A673 (cell line): ENCODE measurements around the gene ASPRV1. TPM values are rescaled to one million over a fixed set of nuclear protein-coding genes. Genes with fewer than 3 reads are reported as not detected.

Experiments
- BruUV-seq: library from RNA; stranded (reverse); fragments of 400-500 nt; replicated peaks from 2 replicates; lab custom pipeline; 2021; lab: Mats Ljungman, UMichigan
- CTCF ChIA-PET: fragments of 300-600 bp; sonication (Branson Sonifier 250); formaldehyde crosslinking; loops from one replicate; lab custom pipeline; 2022; ENCODE audit warnings: antibody characterized with exemption; lab: Charles Lee
- POLR2A ChIA-PET: fragments of 300-600 bp; sonication (Branson Sonifier 250); formaldehyde crosslinking; loops from one replicate; lab custom pipeline; 2022; ENCODE audit warnings: antibody characterized with exemption; ENCODE audit not compliant: low non-redundant PET; lab: Charles Lee
- DNase-seq: peaks from one replicate; pipeline ENCODE4 v3.0.0-alpha.2; 2015; ENCODE audit warnings: low spot score
- H3K27ac ChIP-seq: fragments of 200-600 bp; sonication (generic); 2 replicates; pipeline ENCODE4 v1.5.1; 2016; ENCODE audit warnings: mixed run types, low read depth, mild to moderate bottlenecking, mixed read lengths, antibody characterized with exemption, low read length; ENCODE audit not compliant: poor library complexity, severe bottlenecking
- H3K27me3 ChIP-seq: fragments of 200-600 bp; sonication (generic); replicated peaks from 2 replicates; pipeline ENCODE4 v1.6.1; 2017; ENCODE audit warnings: mixed run types, low read depth, mild to moderate bottlenecking, mixed read lengths, antibody characterized with exemption, low read length; ENCODE audit not compliant: insufficient read depth, poor library complexity
- H3K36me3 ChIP-seq: fragments of 200-600 bp; sonication (generic); 2 replicates; pipeline ENCODE4 v1.6.1; 2016; ENCODE audit warnings: mixed run types, mild to moderate bottlenecking, mixed read lengths, antibody characterized with exemption, low read length; ENCODE audit not compliant: insufficient read depth, poor library complexity, severe bottlenecking
- H3K4me1 ChIP-seq: fragments of 200-600 bp; sonication (generic); 2 replicates; pipeline ENCODE4 v1.6.1; 2017; ENCODE audit warnings: mixed run types, mild to moderate bottlenecking, mixed read lengths, antibody characterized with exemption, low read length; ENCODE audit not compliant: insufficient read depth, poor library complexity, severe bottlenecking
- H3K4me3 ChIP-seq: fragments of 200-600 bp; sonication (generic); 2 replicates; pipeline ENCODE4 v1.5.1; 2016; ENCODE audit warnings: low read depth, mixed run types, mild to moderate bottlenecking, mixed read lengths, low read length; ENCODE audit not compliant: poor library complexity, severe bottlenecking
- H3K9me3 ChIP-seq: fragments of 200-600 bp; sonication (generic); 2 replicates; pipeline ENCODE4 v1.6.1; 2016; ENCODE audit warnings: mixed run types, low read depth, mild to moderate bottlenecking, mixed read lengths, antibody characterized with exemption, low read length; ENCODE audit not compliant: poor library complexity, severe bottlenecking
- CTCF ChIP-seq: fragments of 300-800, 200-600 bp; sonication (generic); conservative IDR thresholded peaks from 2 replicates; pipeline ENCODE4 v1.5.1; 2017; ENCODE audit warnings: low read depth, mild to moderate bottlenecking, antibody characterized with exemption, low read length, moderate library complexity, mixed read lengths
- EZH2 ChIP-seq: fragments of 200-600 bp; sonication (generic); IDR thresholded peaks from 2 replicates; pipeline ENCODE4 v1.6.1; 2017; ENCODE audit warnings: borderline replicate concordance, low read depth, mild to moderate bottlenecking, mixed read lengths, antibody characterized with exemption, low read length; ENCODE audit not compliant: poor library complexity, severe bottlenecking
- intact Hi-C: fragments of 100-400 bp; cut with micrococcal nuclease; formaldehyde crosslinking; loops from one replicate; pipeline ENCODE4 v1.10.0; 2022; ENCODE audit not compliant: unreplicated experiment
- total RNA-seq: library from RNA; stranded (reverse); gene quantifications from 2 replicates; pipeline ENCODE4 v1.2.3, GENCODE V29; 2021

The ASPRV1 gene
- total RNA-seq, 1 experiment from 2014 or later: 0.73 TPM

GRCh38 chr2:69969126-69969983 is 7.9 kb upstream of the ASPRV1 start:
- H3K36me3 ChIP-seq: no peaks in the 10 kb centered on the region
- CTCF ChIA-PET: no interaction called here
- no peak overlapping the region for H3K4me3 ChIP-seq
- TF ChIP-seq CTCF: no peak
- no peak for TF ChIP-seq EZH2
- H3K4me1 ChIP-seq: no peaks in the 10 kb centered on the region
- POLR2A ChIA-PET: no interaction called here
- no peaks in the 10 kb centered on the region for H3K27me3 ChIP-seq
- DNase-seq: no peak
- H3K9me3 ChIP-seq: no peaks in the 10 kb centered on the region
- H3K27ac ChIP-seq: no peak overlapping the region
- no TSS peak for BruUV-seq
- intact Hi-C loops: no loop called here

GRCh38 chr2:69968609-69969008 is 7.2 kb upstream of the ASPRV1 start:
- no peaks in the 10 kb centered on the region for H3K27me3 ChIP-seq
- ChIA-PET POLR2A (no interaction called here), CTCF (no interaction called here)
- H3K27ac ChIP-seq: no peak overlapping the region
- no peak overlapping the region for H3K4me3 ChIP-seq
- H3K4me1 ChIP-seq: no peaks in the 10 kb centered on the region
- H3K36me3 ChIP-seq: no peaks in the 10 kb centered on the region
- H3K9me3 ChIP-seq: no peaks in the 10 kb centered on the region
- TF ChIP-seq EZH2 (no peak), CTCF (no peak)
- no TSS peak for BruUV-seq
- intact Hi-C loops: no loop called here
- no peak for DNase-seq

- no peak for DNase-seq
- CTCF ChIA-PET: no interaction called here
Measured at GRCh38 chr2:69966496-69966895, 5.1 kb upstream of the ASPRV1 start.

More at GRCh38 chr2:69966496-69966895, 5.1 kb upstream of the ASPRV1 start:
- Histone ChIP-seq H3K27ac (no peak overlapping the region), H3K27me3 (no peaks in the 10 kb centered on the region), H3K4me3 (no peak overlapping the region), H3K36me3 (no peaks in the 10 kb centered on the region), H3K4me1 (no peaks in the 10 kb centered on the region), H3K9me3 (no peaks in the 10 kb centered on the region)
- intact Hi-C loops: no loop called here
- TF ChIP-seq CTCF (no peak), EZH2 (no peak)
- POLR2A ChIA-PET: no interaction called here
- BruUV-seq: no TSS peak
